22Rv1 (cell line): ENCODE data around the gene KLK8.

Source experiments
- CTCF ChIP-seq: fragments of 450-650 bp; IDR thresholded peaks from 2 replicates; pipeline ENCODE4 v1.5.1; 2017; ENCODE audit warnings: mild to moderate bottlenecking
- ZFX ChIP-seq: fragments of 450-650 bp; IDR thresholded peaks from 2 replicates; pipeline ENCODE4 v1.6.1; 2017; ENCODE audit warnings: antibody characterized with exemption, borderline replicate concordance

- TF ChIP-seq CTCF: no peak
- no peak for TF ChIP-seq ZFX
These were observed 26.5 kb upstream of the KLK8 start for GRCh38 chr19:51027873-51028272.
